Measurements from ENCODE around the gene DLX3.

Gene DLX3

DNA sequence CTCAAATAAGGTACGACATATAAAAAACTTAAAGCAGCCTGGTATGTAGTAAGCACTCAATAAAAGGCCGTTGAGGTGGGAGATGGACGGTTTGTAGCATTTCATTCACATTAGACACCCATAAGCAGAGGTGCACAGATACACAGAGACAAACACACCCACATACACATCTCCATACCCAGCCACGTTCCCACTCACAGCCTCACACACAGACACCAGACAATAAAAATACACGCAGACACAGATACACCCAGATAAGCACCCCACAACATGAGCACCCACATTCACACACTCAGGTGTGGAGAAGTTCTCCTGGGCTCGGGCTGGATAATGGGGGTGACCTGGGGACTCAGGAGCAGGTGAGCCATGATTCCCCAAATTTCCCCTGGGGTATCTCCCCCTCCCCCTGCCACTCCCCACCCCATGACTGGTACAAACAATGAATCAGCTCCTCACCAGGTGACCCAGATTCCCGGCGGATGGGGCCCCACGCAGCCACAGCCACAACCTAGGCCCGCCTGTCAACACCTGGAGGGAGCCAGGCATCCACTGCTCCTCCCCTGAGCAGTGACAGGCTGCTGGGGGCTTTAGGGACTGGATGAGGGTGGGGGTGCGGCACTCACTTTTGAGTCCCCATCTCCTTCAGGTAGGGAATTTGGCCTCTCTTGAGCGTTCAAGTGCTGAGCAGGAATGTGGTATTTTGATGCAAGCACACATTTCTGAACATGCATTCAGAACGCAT lies 2.7 kb downstream of the DLX3 start:
- DNase-seq (ENCODE audit: low read depth), result no peak

- DNase-seq (ENCODE audit: low read depth), result no peak
Observed at GRCh38 chr17:49991409-49991808, 3.6 kb downstream of the DLX3 start.

DNA sequence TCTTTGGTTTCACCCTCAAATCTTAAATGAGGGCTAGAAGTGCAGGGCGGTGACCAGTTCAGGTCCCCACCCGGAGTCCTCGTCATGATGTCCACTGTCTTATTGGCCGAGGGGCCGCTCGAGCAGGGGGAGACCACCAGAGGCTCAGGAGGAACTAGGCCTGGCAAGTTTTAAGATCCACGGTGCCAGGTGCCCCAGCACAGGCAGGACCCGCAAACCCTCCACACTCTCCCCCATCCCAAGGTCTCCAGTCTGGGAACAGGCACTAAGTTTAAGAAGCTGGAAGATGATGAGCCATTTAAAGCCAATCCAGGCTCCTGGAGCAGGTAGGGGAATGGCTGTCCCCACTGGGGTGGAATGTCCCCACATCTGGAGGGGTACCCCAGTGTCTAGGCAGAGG lies 4.1 kb downstream of the DLX3 start:
- no peak for DNase-seq (ENCODE audit: low read depth)

GRCh38 chr17:49990331-49990730 lies 4.7 kb downstream of the DLX3 start:
- no peak for DNase-seq (ENCODE audit: low read depth)

DNA sequence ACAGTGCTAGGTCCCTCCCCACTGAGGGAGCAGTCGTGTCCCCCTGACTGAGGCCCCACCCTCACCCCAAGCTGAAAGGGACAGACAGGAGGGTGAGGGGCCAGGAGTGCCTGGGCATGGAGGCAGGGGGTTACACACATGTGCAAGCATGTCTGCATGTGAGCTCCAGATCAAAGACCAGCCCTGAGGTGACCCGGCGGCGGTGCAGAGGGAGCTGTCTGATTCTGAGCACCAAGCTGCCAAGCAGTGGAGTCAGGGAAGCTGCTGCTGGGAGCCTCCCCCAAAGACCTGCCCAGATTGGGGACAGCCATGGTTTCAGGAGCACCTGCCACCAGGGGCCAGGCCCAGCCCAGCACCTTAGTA lies 5.5 kb downstream of the DLX3 start:
- DNase-seq (ENCODE audit: low read depth), result no peak

DNA sequence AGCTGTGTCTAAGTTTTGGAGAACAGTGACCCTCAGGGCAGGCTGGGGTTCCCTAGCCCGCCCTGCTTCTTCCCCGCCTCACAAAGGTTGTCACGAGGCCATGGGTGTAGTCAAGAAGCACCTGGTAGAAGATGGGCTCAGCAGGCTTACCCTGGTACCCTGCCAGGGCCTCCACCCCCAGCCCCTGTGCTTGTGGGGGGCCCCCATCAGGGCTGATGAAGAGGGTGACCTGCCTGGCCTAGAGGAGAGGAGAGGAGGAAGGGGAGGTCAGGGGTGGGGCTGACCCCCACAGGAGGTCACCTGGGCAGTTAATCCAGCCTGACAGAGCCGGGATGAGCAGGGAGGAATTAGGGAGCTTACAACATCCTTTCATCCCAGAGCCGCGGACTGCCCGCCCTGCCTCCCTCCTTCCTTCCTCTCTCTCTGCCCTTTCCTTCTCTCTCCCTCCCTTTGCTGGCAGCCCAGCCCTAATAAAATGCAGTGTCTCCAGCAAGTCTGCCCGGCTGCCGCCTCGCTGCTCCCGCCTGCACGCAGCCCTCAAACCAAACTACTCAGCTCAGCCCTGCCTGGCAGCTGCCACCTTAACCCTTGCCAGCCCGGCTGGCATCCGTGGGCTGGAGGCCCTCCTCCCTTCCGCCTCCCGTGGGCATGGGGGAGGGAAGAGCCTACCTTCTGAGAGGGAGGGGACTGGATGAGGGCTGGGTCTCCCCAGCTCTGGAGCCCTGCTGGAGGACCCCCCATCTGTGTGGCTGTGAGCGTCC lies 7.2 kb downstream of the DLX3 start:
- no peak for DNase-seq (ENCODE audit: low read depth)

GRCh38 chr17:49987290-49987585 lies 7.8 kb downstream of the DLX3 start:
- no peak for DNase-seq (ENCODE audit: low read depth)

DNA sequence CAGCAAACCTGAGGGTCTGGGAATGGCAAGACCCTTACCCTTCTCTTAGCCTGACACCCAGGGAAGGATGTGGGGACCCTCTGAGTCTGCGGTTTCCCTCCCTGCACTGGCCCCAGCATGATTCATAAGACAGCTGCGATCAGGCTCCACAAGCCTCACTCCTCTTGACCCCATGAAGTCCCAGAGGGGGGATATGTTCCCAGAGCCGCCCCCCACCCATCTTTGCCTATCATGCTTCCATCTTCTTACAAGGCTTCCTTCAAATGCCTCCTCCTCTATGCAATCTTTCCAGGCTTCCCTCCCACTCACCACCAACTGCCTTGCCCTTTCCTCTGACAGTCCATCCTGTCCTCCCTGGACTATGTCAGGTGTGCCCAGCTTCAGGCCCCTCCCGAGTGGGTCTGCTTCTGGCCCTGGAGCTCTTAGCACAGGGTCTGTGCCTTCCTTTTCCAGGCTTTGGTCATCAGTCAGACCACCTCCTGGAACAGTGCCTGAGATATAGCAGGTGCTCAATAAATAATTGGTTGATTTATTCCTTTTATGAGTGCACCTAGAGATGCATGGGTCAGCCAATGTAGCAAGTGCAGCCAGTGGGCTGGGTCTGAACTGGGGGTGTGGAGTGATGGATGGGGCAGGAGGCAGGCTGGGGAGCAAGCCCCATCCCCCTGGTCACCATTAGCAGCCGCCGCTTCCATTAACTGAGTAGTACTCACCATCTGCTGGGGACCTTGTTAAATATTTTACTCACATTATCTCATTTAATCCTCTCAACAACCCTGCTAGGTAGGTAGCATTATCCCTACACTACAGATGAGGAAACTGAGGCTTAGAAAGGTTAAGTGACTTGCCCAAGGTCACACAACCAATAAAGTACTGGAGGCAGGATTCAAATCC lies 8.4 kb downstream of the DLX3 start:
- DNase-seq (ENCODE audit: low read depth), result no peak

- no peak for DNase-seq (ENCODE audit: low read depth)
Observed at GRCh38 chr17:49985310-49985990, 9.6 kb downstream of the DLX3 start.

- no peak for DNase-seq (ENCODE audit: low read depth)
Observed at GRCh38 chr17:49984776-49985175, 10.2 kb downstream of the DLX3 start.

- DNase-seq (ENCODE audit: low read depth), result no peak
Observed at GRCh38 chr17:49984283-49984682, 10.7 kb downstream of the DLX3 start.

DNA sequence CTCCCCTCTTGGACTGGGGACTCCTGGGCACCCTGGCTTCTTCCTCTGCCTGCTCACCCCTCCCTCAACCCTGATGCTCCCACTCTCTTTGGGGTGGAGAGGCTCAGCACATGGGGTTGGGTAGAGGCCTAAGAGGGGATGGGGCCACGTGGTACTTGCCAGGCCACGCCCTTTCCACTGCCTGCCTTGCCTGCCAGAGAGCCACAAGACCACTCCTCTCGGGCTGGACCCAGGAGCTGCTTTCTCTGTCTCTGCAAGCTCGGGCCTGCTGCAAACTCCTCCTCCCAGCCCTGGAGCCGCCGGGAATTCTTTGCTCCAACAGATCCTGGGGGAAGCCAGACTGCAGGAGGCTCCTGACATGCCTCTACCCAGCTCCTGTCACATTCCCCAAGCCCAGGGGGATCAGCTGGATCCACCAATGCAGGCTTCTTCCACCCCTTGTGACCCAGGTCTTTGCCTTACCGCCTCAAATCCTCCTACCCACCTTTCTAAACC lies 14.3 kb downstream of the DLX3 start:
- DNase-seq (ENCODE audit: low read depth), result no peak

GRCh38 chr17:49979748-49980479 lies 15.1 kb downstream of the DLX3 start:
- no peak for DNase-seq (ENCODE audit: low read depth)

DNA sequence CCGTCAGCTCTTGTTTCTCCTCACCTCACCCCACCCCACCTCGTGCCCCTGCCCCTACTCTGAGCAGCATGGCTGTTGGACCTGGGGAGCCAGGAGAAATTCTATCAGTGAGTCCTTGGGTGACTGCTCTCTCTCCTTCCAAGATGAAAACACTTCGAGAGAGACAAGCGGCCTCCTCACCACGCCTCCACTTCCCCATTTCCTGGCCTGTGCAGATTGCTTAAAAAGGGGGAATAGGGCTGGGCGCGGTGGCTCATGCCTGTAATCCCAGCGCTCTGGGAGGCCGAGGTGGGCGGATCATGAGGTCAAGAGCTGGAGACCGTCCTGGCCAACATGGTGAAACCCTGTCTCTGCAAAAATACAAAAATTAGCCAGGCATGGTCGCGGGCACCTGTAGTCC lies 16.5 kb downstream of the DLX3 start:
- no peak for DNase-seq (ENCODE audit: low read depth)

DNA sequence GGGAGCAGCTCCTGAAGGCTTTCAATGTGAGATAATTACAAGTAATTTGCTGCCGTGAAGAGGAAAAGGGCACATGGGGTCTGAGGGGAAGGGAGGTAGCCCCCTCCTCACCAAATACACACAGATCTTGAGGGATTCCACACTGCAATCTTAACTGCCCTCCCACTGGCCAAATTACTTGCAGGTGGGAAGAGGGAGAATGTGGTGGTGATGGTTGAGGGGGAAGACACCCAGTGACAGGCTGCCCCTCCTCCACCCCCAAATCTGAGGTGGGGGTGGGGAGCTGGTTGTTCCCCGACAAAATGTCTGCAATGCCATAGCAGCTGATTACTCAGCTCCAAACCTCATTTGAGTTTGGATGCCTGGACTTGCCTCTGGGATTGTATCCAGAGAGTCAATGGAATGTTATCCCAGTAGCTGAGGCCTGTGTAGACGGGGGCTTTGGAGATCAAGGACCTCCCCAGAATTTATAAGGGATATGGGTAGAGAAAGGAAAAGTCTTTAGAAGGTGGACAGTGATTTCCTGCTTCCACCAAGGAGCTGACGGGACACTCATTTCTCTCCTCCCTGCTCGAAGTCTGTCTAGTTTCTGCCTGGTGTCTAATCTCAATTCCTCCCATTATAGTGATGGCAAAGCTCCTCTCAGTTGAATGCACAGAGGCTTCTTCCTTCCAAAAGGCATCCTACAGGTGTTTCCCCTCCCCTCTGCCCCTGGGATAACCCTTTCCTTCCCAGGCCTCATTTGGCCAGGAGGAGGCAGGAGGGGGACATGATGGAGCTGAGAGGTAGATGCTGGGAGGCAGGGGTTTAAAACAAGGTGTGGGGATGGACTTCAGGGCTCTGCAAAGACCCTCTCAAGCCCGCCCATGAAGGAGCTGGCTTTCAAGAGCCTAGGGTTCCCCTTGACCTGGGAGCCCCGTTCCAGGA lies 17.3 kb downstream of the DLX3 start:
- DNase-seq (ENCODE audit: low read depth), result no peak

DNA sequence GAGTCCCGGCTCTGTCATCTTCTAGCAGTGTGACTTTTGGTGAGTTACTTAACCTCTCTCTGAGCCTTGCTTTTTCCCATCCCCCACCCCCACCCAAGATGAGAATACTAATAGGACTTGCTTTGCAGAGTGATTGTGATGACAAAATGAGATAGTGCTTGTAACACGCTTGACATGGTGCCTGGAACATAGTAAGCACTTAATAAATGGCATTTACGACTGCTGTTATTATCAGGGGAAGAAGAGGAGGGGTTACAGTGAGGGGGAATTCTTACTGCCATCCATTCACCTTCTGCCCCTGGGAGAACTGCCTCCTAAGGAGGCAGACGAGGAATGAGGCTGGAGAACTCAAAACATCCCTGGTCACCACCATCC lies 18.2 kb downstream of the DLX3 start:
- no peak for DNase-seq (ENCODE audit: low read depth)

DNA sequence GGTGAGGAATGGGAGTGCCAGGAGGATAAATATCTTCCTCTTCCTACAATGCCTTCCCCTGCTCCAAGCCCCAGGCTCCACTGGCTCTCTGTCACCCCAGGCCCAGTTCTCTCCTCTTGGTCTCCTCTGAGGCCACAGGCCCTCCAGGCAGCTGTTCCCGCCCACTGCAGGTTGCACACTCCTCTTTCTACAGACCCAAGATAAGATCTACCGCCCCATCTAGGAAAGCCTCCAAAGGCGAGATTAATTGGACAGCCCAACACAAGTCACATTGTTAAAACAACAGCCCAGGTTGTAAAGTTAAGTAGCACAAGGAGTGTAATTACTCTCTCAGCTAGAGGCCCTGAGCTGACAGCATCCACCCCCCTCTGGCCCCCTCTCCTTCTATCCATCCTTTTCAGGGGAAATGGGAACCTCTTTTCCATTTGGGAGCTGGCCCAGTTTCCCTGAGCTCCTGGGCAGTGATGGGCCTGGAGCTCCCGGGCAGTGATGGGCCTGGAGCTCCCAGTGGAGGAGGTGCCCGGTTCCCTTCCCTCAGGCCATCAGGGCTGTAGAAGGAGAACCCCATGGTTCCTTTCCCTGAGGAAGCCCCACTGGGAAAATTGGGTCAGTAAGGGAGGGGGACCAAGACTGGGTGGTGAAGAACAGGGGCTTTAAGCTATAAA lies 18.7 kb downstream of the DLX3 start:
- no peak for DNase-seq (ENCODE audit: low read depth)

- DNase-seq (ENCODE audit: low read depth), result no peak
Observed at GRCh38 chr17:49975531-49975930, 19.5 kb downstream of the DLX3 start.

DNA sequence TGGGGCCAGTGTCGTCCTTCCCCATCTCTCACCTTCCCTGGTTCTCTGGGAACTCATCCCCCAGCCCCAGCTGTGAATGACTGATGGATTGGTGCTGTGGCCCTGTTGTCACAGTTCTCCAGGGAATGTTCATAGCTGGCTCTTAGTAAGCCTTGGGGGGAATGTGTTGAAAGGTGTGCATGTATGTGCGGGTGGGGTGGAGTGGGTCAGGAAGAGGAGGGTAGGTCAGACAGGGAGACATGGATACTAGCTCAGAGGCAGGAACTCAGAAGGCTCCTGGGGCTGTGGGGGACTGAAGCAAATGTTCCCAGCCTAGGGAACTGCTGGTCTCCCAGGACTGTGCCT lies 21.8 kb downstream of the DLX3 start:
- no peak for DNase-seq (ENCODE audit: low read depth)

All from T follicular helper cell (primary cell).